Caco-2 (cell line): Measurements from ENCODE around the gene TCP11. TPM values are rescaled to one million over a fixed set of nuclear protein-coding genes. Genes with fewer than 3 reads are reported as not detected.

ENCODE experiments used
- BruUV-seq: library from RNA; stranded (reverse); fragments of 400-500 nt; replicated peaks from 2 replicates; lab custom pipeline; 2021; lab: Mats Ljungman, UMichigan
- CTCF ChIA-PET: fragments of 300-600 bp; sonication (Branson Sonifier 250); formaldehyde crosslinking; loops from one replicate; lab custom pipeline; 2022; ENCODE audit warnings: antibody characterized with exemption; lab: Charles Lee
- POLR2A ChIA-PET: fragments of 300-600 bp; sonication (Branson Sonifier 250); formaldehyde crosslinking; loops from one replicate; lab custom pipeline; 2022; ENCODE audit warnings: antibody characterized with exemption; lab: Charles Lee
- DNase-seq, 2 experiments: peaks; one replicate each; pipeline versions ENCODE4 v3.0.0 to v3.0.0-alpha.2; 2020 to 2022
- H3K27me3 ChIP-seq: replicated peaks from 2 replicates; pipeline ENCODE4 v1.6.0; 2011; ENCODE audit warnings: low read length; ENCODE audit not compliant: control insufficient read depth, insufficient read depth
- H3K36me3 ChIP-seq: 2 replicates; pipeline ENCODE4 v1.5.1; 2011; ENCODE audit warnings: low read length; ENCODE audit not compliant: control insufficient read depth, insufficient read depth
- H3K4me1 ChIP-seq: fragments of 250-450 bp; sonication (Bioruptor Pico); 2 replicates; pipeline ENCODE4 v1.5.1; 2020; ENCODE audit warnings: mild to moderate bottlenecking
- H3K4me3 ChIP-seq: 2 replicates; pipeline ENCODE4 v1.5.1; 2011; ENCODE audit warnings: low read depth, mild to moderate bottlenecking, control low read depth, low read length
- H3K9me3 ChIP-seq: fragments of 250-450 bp; sonication (Bioruptor Pico); 2 replicates; pipeline ENCODE4 v1.5.1; 2020; ENCODE audit warnings: mild to moderate bottlenecking, moderate library complexity
- H3K27ac Mint-ChIP-seq: one replicate; pipeline ENCODE4 v1.8.0; 2022; ENCODE audit warnings: mixed read lengths; ENCODE audit not compliant: unreplicated experiment
- H3K27me3 Mint-ChIP-seq: one replicate; pipeline ENCODE4 v1.8.0; 2022; ENCODE audit warnings: mixed read lengths; ENCODE audit not compliant: insufficient read depth, unreplicated experiment
- H3K36me3 Mint-ChIP-seq: one replicate; pipeline ENCODE4 v1.8.0; 2022; ENCODE audit warnings: mild to moderate bottlenecking, mixed read lengths; ENCODE audit not compliant: insufficient read depth, unreplicated experiment
- H3K4me1 Mint-ChIP-seq: one replicate; pipeline ENCODE4 v1.8.0; 2022; ENCODE audit warnings: low read depth, mixed read lengths; ENCODE audit not compliant: unreplicated experiment
- H3K4me3 Mint-ChIP-seq: one replicate; pipeline ENCODE4 v1.8.0; 2022; ENCODE audit warnings: mild to moderate bottlenecking, moderate library complexity, mixed read lengths; ENCODE audit not compliant: unreplicated experiment
- H3K9me3 Mint-ChIP-seq: one replicate; pipeline ENCODE4 v1.8.0; 2022; ENCODE audit warnings: mixed read lengths; ENCODE audit not compliant: unreplicated experiment
- CTCF ChIP-seq, 2 experiments: fragments of 200-600 bp in 1 of 2; IDR thresholded peaks; 1 replicate in 1 of 2; 2 replicates in 1 of 2; pipeline versions ENCODE4 v1.5.1 to v1.8.0; 2011 to 2022; ENCODE audit warnings: antibody characterized with exemption in 1 of 2, control low read depth in 1 of 2, inconsistent platforms in 1 of 2, low read depth in 1 of 2, low read length in 1 of 2, mild to moderate bottlenecking in 1 of 2, moderate library complexity in 1 of 2; ENCODE audit not compliant: insufficient read depth in 1 of 2, severe bottlenecking in 1 of 2, unreplicated experiment in 1 of 2
- intact Hi-C: fragments of 100-400 bp; cut with micrococcal nuclease; formaldehyde crosslinking; loops from one replicate; pipeline ENCODE4 v1.10.0; 2022; ENCODE audit not compliant: unreplicated experiment
- total RNA-seq: library from RNA; stranded (reverse); gene quantifications from 2 replicates; pipeline ENCODE4 v1.2.3, GENCODE V29; 2022

The TCP11 gene
- total RNA-seq, 1 experiment from 2014 or later = not detected

GRCh38 chr6:35073211-35073610, 67.9 kb downstream of the TCP11 start:
- no peaks in the 10 kb centered on the region for H3K27me3 ChIP-seq
- H3K9me3 Mint-ChIP-seq = no peaks in the 10 kb centered on the region
- H3K36me3 Mint-ChIP-seq = peaks cover 25% of the 10 kb centered on the region
- H3K27ac Mint-ChIP-seq = no peak overlapping the region
- no TSS peak for BruUV-seq
- CTCF ChIA-PET = no interaction called here
- no peak overlapping the region for H3K4me3 ChIP-seq
- no peaks in the 10 kb centered on the region for H3K27me3 Mint-ChIP-seq
- H3K4me3 Mint-ChIP-seq = no peak overlapping the region
- no peaks in the 10 kb centered on the region for H3K4me1 ChIP-seq
- no peak for TF ChIP-seq CTCF (IDR thresholded peaks at IDR 0.05; ENCODE audit: insufficient read depth in 1 of 2, low read depth in 1 of 2, low read length in 1 of 2, severe bottlenecking in 1 of 2, unreplicated experiment in 1 of 2)
- no peak for DNase-seq
- no peaks in the 10 kb centered on the region for H3K36me3 ChIP-seq
- no peaks in the 10 kb centered on the region for H3K9me3 ChIP-seq
- POLR2A ChIA-PET = no interaction called here
- H3K4me1 Mint-ChIP-seq = peaks cover 6% of the 10 kb centered on the region
- intact Hi-C loops = no loop called here

- intact Hi-C loops = no loop called here
- H3K9me3 Mint-ChIP-seq = no peaks in the 10 kb centered on the region
- no peak overlapping the region for H3K27ac Mint-ChIP-seq
- Histone ChIP-seq H3K27me3 (no peaks in the 10 kb centered on the region), H3K36me3 (no peaks in the 10 kb centered on the region), H3K9me3 (no peaks in the 10 kb centered on the region), H3K4me3 (no peak overlapping the region), H3K4me1 (no peaks in the 10 kb centered on the region)
- no peak for DNase-seq
- TF ChIP-seq CTCF (IDR thresholded peaks at IDR 0.05; ENCODE audit: insufficient read depth in 1 of 2, low read depth in 1 of 2, low read length in 1 of 2, severe bottlenecking in 1 of 2, unreplicated experiment in 1 of 2) = no peak
- peaks cover 29% of the 10 kb centered on the region for H3K36me3 Mint-ChIP-seq
- H3K27me3 Mint-ChIP-seq = no peaks in the 10 kb centered on the region
- ChIA-PET POLR2A (no interaction called here), CTCF (no interaction called here)
- BruUV-seq = no TSS peak
- H3K4me3 Mint-ChIP-seq = no peak overlapping the region
- H3K4me1 Mint-ChIP-seq = peaks cover 6% of the 10 kb centered on the region
Observed at GRCh38 chr6:35072698-35073055, 68.5 kb downstream of the TCP11 start.

- ChIA-PET CTCF (no interaction called here), POLR2A (no interaction called here)
- no peaks in the 10 kb centered on the region for H3K9me3 Mint-ChIP-seq
- H3K4me1 ChIP-seq = no peaks in the 10 kb centered on the region
- TF ChIP-seq CTCF (IDR thresholded peaks at IDR 0.05; ENCODE audit: insufficient read depth in 1 of 2, low read depth in 1 of 2, low read length in 1 of 2, severe bottlenecking in 1 of 2, unreplicated experiment in 1 of 2) = no peak
- no peak overlapping the region for H3K27ac Mint-ChIP-seq
- peaks cover 6% of the 10 kb centered on the region for H3K4me1 Mint-ChIP-seq
- H3K27me3 ChIP-seq = no peaks in the 10 kb centered on the region
- intact Hi-C loops = no loop called here
- H3K36me3 ChIP-seq = no peaks in the 10 kb centered on the region
- no peak for DNase-seq
- no peak overlapping the region for H3K4me3 Mint-ChIP-seq
- H3K4me3 ChIP-seq = no peak overlapping the region
- H3K36me3 Mint-ChIP-seq = peaks cover 30% of the 10 kb centered on the region
- H3K9me3 ChIP-seq = no peaks in the 10 kb centered on the region
- no TSS peak for BruUV-seq
- no peaks in the 10 kb centered on the region for H3K27me3 Mint-ChIP-seq
Observed at GRCh38 chr6:35072051-35072697, 69.0 kb downstream of the TCP11 start.
